ENCODE results near the gene BMPR1A. TPM values are rescaled to one million over a fixed set of nuclear protein-coding genes. Genes with fewer than 3 reads are reported as not detected.
A peak's percentile ranks its signal among the peaks of the same experiment; 100 is the strongest.

Gene BMPR1A
- total RNA-seq, 1 experiment from 2014 or later = 24.3 TPM

DNA sequence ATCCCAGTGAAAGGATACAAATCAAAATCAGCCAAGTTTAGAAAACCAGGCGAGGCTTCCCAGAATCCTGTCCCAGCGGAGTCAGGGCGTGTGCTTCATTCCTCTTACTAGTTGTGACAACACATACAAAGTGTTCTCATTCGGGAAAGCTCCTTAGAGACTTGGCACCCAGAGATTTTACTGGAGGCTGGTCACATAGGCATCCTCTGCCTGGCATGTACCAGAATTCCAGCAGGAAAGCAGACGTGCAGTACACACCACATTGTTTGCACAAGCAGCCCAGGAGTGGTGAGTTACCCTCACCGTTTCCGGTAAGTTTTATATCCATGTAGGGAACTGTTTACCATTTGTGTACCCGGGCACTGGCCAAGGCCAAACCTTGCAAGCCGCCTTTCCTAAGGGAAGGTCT, 166.1 kb downstream of the BMPR1A start:
- CTCF ChIA-PET = no interaction called here

DNA sequence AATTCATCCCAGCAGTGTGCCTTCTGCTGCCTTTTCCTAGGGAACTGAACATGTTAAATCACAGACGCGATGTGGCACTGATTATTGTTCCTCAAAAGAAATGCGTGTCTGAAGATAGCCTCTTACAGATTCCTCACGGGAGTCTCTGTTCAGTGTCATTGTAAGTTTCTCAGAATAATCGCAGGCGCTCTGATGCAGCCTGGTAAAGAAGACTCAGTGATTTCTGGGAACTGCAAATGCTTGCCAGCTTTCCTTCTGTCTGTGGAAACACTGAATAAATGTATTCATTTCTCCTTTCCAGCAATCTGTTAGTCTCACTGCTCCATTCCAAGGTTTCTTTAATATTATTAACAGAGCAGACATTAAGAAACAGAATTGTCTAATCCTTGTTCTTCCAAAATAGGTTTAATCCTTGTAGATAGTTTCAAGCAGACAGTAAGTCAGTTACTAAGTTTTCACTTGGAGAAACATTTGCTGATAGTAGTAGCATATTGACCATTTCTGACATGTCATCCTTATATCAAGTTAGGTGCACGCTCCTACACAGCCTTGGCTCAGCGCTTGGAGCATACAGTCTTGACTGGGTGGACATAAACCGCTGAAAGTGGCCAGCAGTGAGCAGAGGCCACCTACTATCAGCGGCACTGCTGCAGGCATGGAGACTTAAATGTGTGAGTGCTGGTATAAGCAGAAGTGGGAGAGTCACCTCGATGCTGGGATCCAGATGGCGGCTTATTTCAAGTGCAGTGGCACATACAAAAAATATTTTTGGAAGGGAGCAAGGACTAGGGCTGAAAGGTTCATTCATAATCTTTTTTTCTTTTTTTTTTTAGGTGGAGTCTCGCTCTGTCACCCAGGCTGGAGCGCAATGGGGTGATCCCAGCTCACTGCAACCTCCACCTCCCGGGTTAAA, 173.3 kb downstream of the BMPR1A start:
- ChIA-PET POLR2A (ENCODE audit: unreplicated experiment) (no interaction called here), CTCF (no interaction called here)
- Histone ChIP-seq H3K27me3 (ENCODE audit: insufficient read depth, low read depth) (no peaks in the 10 kb centered on the region), H3K4me1 (replicated peaks; ENCODE audit: insufficient read depth) (peaks cover 18% of the 10 kb centered on the region), H4K20me1 (ENCODE audit: insufficient read depth) (no peaks in the 10 kb centered on the region), H3K9me2 (ENCODE audit: insufficient read depth) (no peaks in the 10 kb centered on the region), H3K9me3 (ENCODE audit: insufficient read depth, low read depth) (no peaks in the 10 kb centered on the region), H3K79me2 (ENCODE audit: low read depth) (no peaks in the 10 kb centered on the region), H3K36me3 (ENCODE audit: low read depth) (0 out of 2 replicates have a peak, but pooled peaks cover 3% of the 10 kb centered on the region), H3K4me2 (no peak overlapping the region), H2AFZ (no peak overlapping the region), H3F3A (ENCODE audit: insufficient read depth, low read depth) (peaks cover 4% of the 10 kb centered on the region; the same call in 1 of the 2 replicates), H3K27ac (no peak overlapping the region), H3K4me3 (no peak overlapping the region)
- intact Hi-C loops (cut with micrococcal nuclease; ENCODE audit: unreplicated experiment) = no loop called here
- TF ChIP-seq, protein P1, sequence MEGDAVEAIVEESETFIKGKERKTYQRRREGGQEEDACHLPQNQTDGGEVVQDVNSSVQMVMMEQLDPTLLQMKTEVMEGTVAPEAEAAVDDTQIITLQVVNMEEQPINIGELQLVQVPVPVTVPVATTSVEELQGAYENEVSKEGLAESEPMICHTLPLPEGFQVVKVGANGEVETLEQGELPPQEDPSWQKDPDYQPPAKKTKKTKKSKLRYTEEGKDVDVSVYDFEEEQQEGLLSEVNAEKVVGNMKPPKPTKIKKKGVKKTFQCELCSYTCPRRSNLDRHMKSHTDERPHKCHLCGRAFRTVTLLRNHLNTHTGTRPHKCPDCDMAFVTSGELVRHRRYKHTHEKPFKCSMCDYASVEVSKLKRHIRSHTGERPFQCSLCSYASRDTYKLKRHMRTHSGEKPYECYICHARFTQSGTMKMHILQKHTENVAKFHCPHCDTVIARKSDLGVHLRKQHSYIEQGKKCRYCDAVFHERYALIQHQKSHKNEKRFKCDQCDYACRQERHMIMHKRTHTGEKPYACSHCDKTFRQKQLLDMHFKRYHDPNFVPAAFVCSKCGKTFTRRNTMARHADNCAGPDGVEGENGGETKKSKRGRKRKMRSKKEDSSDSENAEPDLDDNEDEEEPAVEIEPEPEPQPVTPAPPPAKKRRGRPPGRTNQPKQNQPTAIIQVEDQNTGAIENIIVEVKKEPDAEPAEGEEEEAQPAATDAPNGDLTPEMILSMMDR (conservative IDR thresholded peaks at IDR 0.05) = no peak
- TF ChIP-seq EZH2 (IDR thresholded peaks at IDR 0.05; ENCODE audit: low read depth) = no peak
- no TSS peak for BruUV-seq (replicated peaks)
- no peak for DNase-seq

More for the DNA sequence above, 166.1 kb downstream of the BMPR1A start:
- TF ChIP-seq EZH2 (IDR thresholded peaks at IDR 0.05; ENCODE audit: low read depth) = no peak
- TF ChIP-seq, protein P1 (conservative IDR thresholded peaks at IDR 0.05) = no peak
- H3K9me3 ChIP-seq (ENCODE audit: insufficient read depth, low read depth) = no peaks in the 10 kb centered on the region
- H3K9me2 ChIP-seq (ENCODE audit: insufficient read depth) = no peaks in the 10 kb centered on the region
- H3K4me2 ChIP-seq = no peak overlapping the region
- no peaks in the 10 kb centered on the region for H3F3A ChIP-seq (ENCODE audit: insufficient read depth, low read depth)
- no peaks in the 10 kb centered on the region for H4K20me1 ChIP-seq (ENCODE audit: insufficient read depth)
- no peaks in the 10 kb centered on the region for H3K4me1 ChIP-seq (replicated peaks; ENCODE audit: insufficient read depth)
- POLR2A ChIA-PET (ENCODE audit: unreplicated experiment) = no interaction called here
- H3K36me3 ChIP-seq (ENCODE audit: low read depth) = no peaks in the 10 kb centered on the region
- no peak overlapping the region for H3K4me3 ChIP-seq
- H3K79me2 ChIP-seq (ENCODE audit: low read depth) = no peaks in the 10 kb centered on the region
- no TSS peak for BruUV-seq (replicated peaks)
- intact Hi-C loops (cut with micrococcal nuclease; ENCODE audit: unreplicated experiment) = no loop called here
- DNase-seq = no peak
- no peak overlapping the region for H2AFZ ChIP-seq
- no peak overlapping the region for H3K27ac ChIP-seq
- H3K27me3 ChIP-seq (ENCODE audit: insufficient read depth, low read depth) = no peaks in the 10 kb centered on the region

DNA sequence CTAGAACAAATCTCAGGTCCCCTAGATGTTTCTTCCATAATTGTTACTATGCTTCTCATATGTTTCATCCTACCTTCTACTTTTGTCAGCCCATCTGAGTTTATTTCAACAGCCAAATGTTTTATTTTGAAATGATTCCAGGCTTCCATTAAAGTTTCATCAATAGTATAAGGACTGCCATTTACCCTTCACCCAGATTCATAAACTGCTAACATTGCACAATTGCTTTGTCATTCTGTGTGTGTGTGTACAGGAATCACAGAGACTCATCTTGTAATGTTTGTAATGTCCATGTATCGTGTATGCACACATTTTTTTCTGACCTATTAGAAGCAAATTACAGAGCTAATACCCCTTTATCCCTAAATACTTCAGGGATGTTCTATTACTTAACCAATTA, 175.5 kb downstream of the BMPR1A start:
- peaks cover 18% of the 10 kb centered on the region for H3K4me1 ChIP-seq (replicated peaks; ENCODE audit: insufficient read depth)
- ChIA-PET POLR2A (ENCODE audit: unreplicated experiment) (no interaction called here), CTCF (no interaction called here)
- intact Hi-C loops (cut with micrococcal nuclease; ENCODE audit: unreplicated experiment) = no loop called here
- H3K27ac ChIP-seq = peak overlapping the region; percentile 16; the same call in 1 of the 2 replicates
- H3K4me2 ChIP-seq = peak overlapping the region; percentile 23; the same call in 1 of the 2 replicates
- no peak for DNase-seq
- no TSS peak for BruUV-seq (replicated peaks)
- H2AFZ ChIP-seq = no peak overlapping the region
- H3K9me3 ChIP-seq (ENCODE audit: insufficient read depth, low read depth) = no peaks in the 10 kb centered on the region
- H3F3A ChIP-seq (ENCODE audit: insufficient read depth, low read depth) = peaks cover 4% of the 10 kb centered on the region; the same call in 1 of the 2 replicates
- no peak overlapping the region for H3K4me3 ChIP-seq
- H3K27me3 ChIP-seq (ENCODE audit: insufficient read depth, low read depth) = no peaks in the 10 kb centered on the region
- H3K79me2 ChIP-seq (ENCODE audit: low read depth) = no peaks in the 10 kb centered on the region
- H3K36me3 ChIP-seq (ENCODE audit: low read depth) = 0 out of 2 replicates have a peak, but pooled peaks cover 3% of the 10 kb centered on the region
- no peak for TF ChIP-seq EZH2 (IDR thresholded peaks at IDR 0.05; ENCODE audit: low read depth)
- TF ChIP-seq, protein P1 (conservative IDR thresholded peaks at IDR 0.05) = no peak
- no peaks in the 10 kb centered on the region for H4K20me1 ChIP-seq (ENCODE audit: insufficient read depth)
- no peaks in the 10 kb centered on the region for H3K9me2 ChIP-seq (ENCODE audit: insufficient read depth)

All from PC-9 (cell line).